GF-D8 (cell line): ENCODE data around the gene DNAJC1.

ENCODE experiments used
- DNase-seq: peaks from one replicate; lab custom pipeline; 2025; lab: John Stamatoyannopoulos, UW

DNAJC1 gene

DNA sequence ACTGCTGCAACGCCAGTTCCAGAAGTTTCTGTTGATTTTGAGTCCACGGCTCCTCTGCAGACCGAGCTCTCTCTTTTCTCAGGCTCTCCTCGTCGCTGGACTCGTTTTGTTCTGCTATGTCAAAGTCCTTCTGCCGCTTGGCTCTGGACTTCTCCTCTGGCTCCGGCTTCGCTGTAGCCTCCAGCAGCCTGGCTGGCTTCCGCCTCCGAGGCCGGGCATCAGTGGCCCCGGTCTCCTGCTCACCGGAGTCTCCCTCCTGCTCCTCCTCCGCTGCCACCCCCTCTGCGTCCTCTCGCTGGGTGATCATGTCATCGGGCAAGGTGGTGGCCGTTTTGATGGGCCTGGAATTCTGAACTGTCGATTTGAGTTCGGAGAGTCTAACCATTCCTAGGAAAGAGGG lies 244.3 kb downstream of the DNAJC1 start:
- no peak for DNase-seq

- DNase-seq: no peak
These were observed 244.8 kb downstream of the DNAJC1 start for GRCh38 chr10:21758696-21759095.

- DNase-seq: no peak
These were observed 245.3 kb downstream of the DNAJC1 start for GRCh38 chr10:21758239-21758638.

DNA sequence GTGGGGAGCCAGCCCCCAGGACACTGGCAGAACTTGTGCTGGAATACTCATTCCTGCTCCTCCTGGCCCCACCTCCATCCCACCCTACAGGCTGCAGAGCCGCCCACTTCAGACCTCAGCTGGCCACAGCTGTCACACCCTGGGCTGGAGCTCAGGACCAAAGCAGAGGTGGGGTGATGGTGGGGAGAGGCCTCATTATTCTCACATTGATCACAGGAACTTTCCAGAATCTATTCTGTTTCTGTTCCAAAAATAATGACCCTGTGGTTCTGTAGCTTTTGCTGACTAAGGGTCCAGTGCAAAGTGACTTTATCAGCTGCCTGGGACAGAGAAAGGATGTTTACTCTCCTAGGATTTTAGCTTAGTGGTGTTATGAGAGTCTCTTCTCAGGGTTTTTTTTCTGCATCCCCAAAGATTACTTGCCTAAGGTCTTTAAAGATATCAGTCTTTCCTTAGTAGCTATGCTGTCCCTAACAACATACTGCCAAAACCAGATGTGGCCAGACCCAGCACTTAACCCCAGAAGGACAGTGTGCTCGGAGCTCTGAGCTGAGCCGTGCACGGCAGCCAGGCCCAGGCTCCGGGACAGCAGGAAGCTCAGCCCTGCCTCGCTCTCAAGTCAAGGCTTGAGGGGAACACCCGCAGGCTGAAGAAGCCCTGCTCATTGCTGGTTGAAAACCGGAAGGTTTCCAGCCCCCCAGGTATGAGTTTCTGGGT lies 246.2 kb downstream of the DNAJC1 start:
- no peak for DNase-seq

DNA sequence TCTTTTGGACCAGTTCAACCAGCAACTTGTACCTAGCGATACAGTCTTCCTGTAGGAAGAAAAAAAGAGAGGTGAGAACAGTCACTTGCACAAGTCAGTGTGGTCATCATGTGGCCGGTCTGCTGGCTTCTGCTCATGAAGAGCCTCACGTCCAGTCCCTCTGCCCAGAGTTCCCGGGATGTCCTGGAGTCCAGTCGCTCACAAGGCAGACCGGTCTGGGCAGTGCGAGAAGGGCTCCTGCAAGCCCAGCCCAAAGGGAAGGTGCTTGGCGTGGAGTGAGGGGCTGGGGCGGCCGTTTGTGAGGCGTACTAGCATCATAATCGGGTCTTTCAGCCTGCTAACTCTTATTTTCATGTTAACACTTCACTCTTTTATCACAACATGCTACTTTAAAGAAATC lies 246.8 kb downstream of the DNAJC1 start:
- DNase-seq: no peak

DNA sequence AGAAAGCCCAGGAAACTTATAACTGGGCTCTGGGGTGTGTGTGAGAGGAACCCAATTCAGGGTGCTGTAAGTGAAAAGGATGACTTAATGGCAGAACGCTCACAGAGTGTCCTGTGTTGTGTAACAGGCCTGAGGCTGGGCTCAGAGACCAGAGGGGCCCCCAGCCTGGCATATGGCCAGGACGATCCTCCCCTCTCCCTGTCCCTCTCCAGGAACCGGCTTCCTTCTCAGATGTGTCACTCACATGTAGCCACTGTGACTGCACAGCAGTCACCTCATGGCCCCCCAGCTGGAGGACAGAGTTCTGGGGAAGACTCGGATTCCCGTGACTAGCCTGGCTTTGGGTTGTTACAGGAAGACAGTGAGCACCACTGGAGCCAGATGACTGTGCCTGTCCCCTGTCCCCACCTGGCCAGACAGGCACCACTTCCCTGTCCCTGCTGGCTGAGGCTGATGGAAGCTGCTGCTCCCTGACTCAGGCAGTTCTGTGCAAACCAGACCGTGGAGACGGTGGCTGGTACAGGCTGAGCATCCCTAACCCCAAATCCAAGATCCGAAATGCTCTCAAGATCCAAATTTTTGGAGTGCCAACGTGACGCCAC lies 249.0 kb downstream of the DNAJC1 start:
- DNase-seq: no peak

GRCh38 chr10:21753497-21754270 lies 249.8 kb downstream of the DNAJC1 start:
- no peak for DNase-seq

GRCh38 chr10:21751341-21752310 lies 251.9 kb downstream of the DNAJC1 start:
- no peak for DNase-seq

- DNase-seq: no peak
These were observed 253.1 kb downstream of the DNAJC1 start for GRCh38 chr10:21750424-21750823.

DNA sequence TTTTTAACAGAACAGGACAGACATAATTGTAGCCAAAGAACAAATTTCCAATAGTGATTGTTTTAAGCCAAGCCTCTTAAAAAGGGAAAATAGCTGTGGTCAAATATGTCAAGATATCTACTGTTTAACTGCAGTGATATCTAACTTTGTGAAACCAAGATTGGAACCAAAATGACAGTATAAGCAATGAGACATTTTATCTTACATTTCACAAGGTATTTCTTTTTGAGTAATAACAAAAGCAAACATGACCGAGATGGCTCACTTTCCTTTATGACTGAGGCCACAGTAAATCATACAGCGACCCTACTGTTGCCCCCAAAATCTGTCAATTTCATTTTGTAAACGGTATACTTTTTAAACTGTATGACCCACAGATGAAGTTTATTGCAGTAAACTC lies 253.7 kb downstream of the DNAJC1 start:
- DNase-seq: no peak

- DNase-seq: no peak
These were observed 255.7 kb downstream of the DNAJC1 start for GRCh38 chr10:21747809-21748208.

GRCh38 chr10:21746118-21746517 lies 257.4 kb downstream of the DNAJC1 start:
- DNase-seq: no peak

DNA sequence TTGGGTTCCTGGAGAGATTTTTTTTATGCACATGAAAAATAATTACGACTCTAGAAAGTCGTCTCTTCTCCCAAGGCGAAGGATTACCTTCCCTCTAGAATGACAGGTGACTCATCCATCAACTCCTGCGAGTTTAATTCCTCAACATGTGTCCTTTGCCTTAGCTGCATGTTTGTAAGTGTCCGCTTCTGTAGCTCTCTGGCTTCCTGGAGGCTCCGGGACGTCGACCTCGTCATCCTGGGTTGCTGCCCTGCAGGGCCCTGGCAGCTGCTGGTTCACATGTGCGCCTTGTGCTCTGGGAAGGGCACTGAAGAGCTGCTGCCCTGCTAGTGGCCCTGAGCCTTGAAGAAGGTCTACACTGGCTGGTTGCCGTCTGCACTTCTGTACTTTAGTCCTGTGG lies 259.3 kb downstream of the DNAJC1 start:
- DNase-seq: no peak

DNA sequence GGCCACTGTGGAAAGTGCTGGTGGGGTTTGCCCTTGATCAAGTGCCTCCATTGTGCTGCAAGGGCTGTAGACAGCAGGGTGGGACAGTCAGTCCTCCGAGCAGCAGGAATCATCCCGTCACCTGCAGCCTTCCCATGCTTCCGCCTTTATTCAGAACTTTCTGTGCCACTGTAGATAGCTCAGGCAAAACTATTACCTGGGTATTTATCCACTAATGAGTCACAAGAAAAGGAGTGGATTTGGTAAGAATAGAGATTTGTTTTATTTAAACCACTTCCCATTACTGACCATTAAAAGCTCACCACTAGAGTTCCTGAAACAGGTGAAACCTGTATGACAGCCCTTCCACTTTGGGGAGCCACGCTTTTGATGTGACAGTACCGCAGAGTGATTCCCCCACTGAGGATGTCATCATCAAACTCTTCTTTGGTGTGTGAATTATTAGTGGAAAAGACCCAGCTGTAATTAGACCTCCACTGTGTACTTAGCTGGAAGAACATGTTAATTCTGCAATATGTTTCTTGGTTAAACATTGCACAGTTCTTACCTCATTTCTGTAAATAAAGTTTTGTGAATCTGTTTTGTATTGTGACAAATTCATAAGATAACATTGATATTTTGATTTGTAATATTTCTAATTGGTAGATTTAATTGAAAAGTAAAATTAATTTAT lies 260.7 kb downstream of the DNAJC1 start:
- no peak for DNase-seq

- no peak for DNase-seq
These were observed 262.5 kb downstream of the DNAJC1 start for GRCh38 chr10:21740989-21741388.

GRCh38 chr10:21737106-21737505 lies 266.4 kb downstream of the DNAJC1 start:
- peak; percentile 72 for DNase-seq

GRCh38 chr10:21733710-21734109 lies 269.8 kb downstream of the DNAJC1 start:
- no peak for DNase-seq

- DNase-seq: no peak
These were observed 271.3 kb downstream of the DNAJC1 start for GRCh38 chr10:21732067-21732772.

DNA sequence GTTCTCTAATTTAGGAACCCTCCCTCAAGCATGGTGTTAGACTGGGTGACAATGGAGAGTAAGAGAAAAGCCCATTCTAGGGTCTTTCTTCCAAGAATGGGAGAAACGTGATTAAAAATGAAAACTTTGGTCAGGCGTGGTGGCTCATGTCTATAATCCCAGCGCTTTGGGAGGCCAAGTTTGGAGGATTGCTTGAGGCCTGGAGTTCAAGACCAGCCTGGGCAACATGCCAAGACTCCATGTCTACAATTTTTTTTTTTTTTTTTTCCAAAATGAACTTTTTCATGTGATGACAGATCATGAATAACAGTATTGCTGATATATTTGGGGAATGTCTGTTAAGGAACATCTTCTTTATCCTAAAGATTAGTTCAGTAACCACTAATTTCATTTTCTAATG lies 274.9 kb downstream of the DNAJC1 start:
- no peak for DNase-seq

DNA sequence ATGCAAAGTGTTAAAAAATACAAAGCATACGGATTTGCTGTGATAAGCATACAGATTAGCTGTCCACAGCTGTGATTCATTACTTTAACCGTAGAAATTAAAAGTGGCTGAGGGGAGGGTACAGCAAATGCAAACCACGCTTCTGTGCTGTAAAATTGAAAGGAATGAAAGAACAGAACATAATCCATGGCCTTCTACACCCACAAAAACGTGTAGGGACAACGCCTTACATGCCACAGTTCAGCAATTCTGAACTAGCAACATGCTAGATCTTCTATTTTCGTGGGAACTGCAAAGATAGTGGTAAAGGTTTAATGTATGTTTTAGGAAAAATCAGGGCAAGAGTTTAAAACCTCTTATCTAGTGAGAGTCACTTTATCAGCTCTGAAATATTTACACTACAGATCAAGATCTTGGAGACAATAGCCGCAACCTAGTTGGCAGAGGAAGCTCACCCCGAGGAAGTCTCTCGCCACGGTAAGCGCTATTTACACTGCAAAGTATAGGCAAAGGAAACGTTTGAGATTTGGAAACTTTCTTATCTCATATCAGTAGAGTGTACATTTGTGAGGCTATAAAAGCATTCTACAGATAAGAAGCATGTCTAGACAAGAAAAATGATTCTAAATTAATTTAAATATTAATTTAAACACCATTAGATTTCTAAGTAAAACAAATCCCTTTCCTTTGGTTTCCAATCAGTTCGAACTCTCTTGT lies 275.9 kb downstream of the DNAJC1 start:
- DNase-seq: peak; percentile 69
